ENCODE measurements around the gene RPRD1B. TPM values are rescaled to one million over a fixed set of nuclear protein-coding genes. Genes with fewer than 3 reads are reported as not detected.
"Not testable (repeated sequence)": the region's sequence is repeated elsewhere in the genome, so short reads cannot be mapped to it uniquely, and the experiment has no call there.

The RPRD1B gene
- total RNA-seq, 1 experiment from 2014 or later: 7.2 TPM

DNA sequence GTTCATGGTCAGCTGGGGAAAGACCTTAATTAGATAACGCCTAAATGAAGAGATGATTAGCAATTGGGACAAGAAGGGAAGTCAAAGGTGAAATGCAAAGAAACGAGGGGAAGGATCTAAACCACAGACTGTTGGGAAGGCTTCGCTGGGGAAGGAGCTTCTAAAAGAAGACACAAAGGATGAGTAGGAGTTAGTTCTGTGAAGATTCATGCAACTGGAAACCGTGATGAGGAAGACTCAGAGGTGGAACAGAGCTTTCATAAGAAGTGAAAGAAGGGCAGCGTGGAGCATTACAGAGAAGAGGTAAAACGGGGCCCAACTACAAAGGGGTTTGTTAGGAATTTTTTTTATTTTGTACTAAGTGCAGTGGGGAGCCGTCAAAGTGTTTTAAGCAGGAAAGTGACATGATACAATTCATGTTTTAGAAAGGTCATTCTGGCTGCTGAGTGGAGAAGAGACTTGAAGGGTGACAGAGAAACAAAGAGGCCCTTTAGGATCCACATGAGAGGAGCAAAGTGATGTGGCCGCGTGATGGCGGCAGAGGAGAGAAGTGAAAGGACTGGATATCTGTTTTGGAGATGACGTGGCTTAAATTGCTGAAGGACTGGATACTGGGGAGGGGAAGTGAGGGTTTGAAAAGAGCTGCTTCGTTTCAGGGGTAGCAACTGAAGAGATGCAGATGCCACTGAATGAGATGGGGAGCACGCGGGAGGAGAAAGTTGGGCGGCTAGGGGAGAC lies 33.9 kb upstream of the RPRD1B start:
- in situ Hi-C loops (cut with HindIII; ENCODE audit: low sequenced_read_pairs): loop anchor here (10.0 kb wide), 1 partner anchor 85 kb away; no protein-coding TSS in a partner anchor

DNA sequence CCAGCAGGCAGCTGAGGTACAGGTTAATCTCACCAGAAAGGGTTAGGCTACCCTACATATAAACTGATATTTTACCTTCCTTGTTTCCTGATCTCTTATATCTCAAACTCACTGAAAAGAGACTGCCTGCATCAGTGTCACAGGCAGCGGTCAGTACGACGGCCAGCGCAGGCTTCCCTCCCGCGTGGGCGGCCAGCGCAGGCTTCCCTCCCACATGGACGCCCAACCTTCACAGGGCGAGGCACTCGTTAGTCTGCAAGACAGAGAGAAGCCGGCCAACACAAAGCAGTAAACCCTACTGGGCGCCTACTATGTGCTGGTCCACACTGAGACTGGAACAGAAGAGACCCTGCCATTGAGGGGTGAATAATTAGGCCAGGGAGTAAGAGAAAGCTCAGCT lies 33.3 kb upstream of the RPRD1B start:
- in situ Hi-C loops (cut with HindIII; ENCODE audit: low sequenced_read_pairs): no loop called here
- DNase-seq (ENCODE audit: low spot score): no peak

More for the DNA sequence above, 33.9 kb upstream of the RPRD1B start:
- no peak for DNase-seq (ENCODE audit: low spot score)

DNA sequence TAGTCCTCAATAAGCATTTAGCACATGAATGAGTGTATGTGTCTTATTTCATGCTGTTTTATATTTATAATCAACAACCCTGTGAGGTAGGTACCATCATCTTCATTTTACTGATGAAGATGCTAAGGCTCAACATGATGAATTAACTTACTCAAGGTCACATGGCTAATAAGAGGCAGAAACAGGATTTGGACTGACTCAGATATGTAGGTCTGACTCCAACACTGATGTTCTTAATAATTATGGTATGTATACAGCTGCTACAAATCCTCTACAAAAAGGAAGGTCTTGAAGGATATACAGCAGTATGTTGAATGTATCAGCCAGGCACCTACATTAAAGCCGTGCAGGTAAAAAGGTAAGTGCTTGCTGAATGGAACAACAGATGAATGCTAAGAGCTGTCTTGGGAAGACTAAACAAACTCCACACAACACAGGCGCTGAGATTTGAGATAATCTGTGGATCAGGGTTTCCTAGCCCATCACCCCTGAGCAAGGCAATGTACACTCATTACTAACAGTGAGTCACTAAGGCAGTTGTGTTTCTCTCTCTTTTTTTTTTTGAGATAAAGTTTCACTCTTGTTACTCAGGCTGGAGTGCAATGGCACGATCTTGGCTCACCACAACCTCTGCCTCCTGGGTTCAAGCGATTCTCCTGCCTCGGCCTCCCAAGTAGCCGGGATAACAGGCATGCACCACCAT lies 32.2 kb upstream of the RPRD1B start:
- in situ Hi-C loops (cut with HindIII; ENCODE audit: low sequenced_read_pairs): no loop called here
- no peak for DNase-seq (ENCODE audit: low spot score)

DNA sequence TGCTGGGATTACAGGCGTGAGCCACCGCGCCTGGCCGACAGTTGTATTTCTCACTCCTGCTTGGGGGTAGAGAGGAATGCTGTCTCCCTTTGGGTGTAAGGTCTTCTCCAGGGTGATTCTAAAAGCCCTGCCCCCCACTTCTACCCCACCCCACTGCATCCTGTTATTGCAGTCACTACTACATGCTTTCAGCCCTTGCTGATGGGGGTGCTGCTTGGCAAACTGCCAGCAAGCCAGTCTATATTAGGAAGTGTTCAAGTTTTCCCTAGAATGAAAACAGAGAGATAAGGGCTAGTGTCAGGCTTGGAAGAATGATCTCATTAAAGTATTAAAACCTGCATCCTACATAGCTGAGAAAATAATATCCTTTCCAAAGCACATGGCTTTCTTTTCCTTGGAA lies 31.6 kb upstream of the RPRD1B start:
- in situ Hi-C loops (cut with HindIII; ENCODE audit: low sequenced_read_pairs): no loop called here
- DNase-seq (ENCODE audit: low spot score): no peak

DNA sequence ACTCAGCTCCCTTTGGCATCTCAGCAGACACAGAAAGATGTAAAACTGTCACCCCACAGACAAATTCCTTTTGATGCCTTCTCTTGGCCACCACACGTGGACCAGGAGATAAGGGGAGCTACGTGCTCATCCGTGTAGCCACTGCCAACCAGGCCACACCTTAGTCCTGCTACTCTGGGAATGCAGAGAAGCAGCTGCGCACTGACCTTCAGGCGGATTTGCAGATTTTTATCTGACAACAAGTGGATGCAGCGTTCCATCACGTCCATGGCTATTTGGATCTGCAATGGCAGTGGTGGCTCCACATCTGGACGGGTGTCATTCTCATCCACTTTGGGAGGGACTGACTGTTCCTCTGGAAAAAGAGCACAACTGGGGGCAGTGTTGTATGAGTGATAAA lies 31.1 kb upstream of the RPRD1B start:
- no peak for DNase-seq (ENCODE audit: low spot score)
- in situ Hi-C loops (cut with HindIII; ENCODE audit: low sequenced_read_pairs): no loop called here

DNA sequence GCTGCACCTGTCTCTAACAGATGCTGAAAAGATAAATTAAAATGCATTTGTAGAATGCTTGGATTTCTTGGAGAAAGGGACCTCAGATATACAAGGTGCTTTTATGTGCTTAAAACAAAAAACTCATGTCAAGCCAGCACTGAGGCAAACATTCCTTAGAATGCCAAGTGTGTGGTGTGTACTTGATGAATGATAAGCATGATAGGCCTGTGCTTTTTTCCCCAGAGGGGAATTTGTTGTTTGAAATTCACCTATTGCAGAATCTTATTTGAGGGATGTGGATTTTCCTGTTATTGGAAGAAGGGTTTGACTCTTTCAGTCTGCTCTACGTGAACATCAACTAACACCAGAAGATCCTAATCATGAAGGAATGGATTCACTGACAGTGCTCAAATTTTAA lies 29.1 kb upstream of the RPRD1B start:
- DNase-seq (ENCODE audit: low spot score): no peak
- in situ Hi-C loops (cut with HindIII; ENCODE audit: low sequenced_read_pairs): no loop called here

DNA sequence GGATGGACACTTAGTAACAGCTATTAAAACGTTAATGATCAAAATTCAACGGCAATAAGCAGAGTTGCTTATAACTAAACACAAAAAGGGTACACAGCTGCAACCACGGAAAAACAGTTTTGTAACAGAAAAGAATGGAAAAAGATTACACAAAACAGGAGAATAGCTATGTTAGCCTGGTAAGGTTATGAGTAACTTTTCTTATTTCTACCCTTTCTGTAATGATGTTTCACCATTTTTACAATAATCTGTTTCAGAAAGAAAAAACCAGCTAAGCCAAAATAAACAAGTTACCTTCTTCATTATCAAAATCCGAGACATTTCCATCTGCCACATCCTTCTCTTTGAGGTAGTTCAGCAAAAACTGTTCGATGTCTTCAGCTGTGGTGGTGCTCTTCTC lies 27.6 kb upstream of the RPRD1B start:
- DNase-seq (ENCODE audit: low spot score): no peak
- in situ Hi-C loops (cut with HindIII; ENCODE audit: low sequenced_read_pairs): no loop called here

DNA sequence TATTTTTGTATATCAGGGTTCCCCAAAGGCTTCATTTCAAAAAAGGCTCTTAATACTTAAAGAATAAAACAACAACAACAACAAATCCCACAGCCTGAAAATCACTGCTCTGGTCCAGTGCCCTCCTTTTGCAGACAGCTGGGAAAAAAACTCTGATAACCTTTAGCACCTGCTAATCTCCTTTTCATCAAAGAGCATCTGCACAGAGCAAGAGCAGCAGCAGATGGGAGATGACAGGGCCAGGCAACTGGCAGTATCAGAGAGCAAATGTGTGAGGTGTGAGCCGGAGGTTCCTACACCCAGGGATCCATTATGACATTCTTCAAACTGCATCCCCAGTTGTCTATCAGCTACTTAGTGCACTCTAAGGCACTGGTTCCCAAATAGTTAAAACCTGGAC lies 26.0 kb upstream of the RPRD1B start:
- in situ Hi-C loops (cut with HindIII; ENCODE audit: low sequenced_read_pairs): no loop called here
- no peak for DNase-seq (ENCODE audit: low spot score)

DNA sequence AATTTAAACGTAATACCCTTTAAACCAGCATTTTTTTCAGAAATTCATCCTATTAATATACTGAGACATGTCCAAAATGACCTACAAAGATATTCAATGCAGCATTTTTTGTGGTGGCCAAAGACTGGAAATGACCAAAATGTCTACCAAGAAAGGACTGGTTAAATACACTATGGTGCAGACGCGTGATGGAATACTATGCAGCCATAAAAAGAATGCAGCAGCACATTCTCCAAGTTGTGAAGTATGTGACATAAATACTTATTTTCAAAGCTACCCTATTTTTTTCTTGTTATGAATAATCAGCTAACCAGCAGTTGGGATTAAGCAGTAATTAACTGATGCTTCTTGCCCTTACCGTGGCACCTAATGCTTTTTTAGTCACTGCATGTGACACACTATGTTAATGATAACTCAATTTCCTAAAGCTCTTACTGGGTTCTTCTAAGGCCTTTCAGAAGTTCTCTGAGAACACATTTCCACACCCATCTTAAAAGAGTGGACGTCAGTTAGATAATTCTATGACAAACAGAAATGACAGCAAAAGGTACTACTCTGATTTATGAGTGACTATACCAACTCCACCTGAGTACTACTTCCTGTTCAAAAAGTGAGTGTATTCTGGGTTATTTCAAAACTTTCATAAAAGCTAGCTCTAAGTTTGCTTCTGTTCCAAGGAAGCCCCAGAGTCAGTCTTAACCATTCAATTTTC lies 25.2 kb upstream of the RPRD1B start:
- no peak for DNase-seq (ENCODE audit: low spot score)
- in situ Hi-C loops (cut with HindIII; ENCODE audit: low sequenced_read_pairs): no loop called here

DNA sequence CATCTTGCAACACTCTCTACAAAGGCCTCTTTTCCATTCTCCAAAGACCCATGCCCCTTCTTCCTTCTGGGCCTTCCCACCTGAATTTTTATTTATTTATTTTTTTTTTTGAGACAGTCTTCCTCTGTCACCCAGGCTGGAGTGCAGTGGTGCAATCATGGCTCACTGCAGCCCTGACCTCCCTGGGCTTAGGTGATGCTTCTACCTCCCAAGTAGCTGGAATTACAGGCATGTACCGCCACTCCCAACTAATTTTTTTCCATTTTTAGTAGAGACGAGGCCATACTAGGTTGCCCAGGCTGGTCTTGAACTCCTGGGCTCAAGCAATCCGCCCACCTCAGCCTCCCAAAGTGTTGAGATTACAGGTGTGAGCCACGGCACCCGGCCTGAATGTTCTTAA lies 24.1 kb upstream of the RPRD1B start:
- in situ Hi-C loops (cut with HindIII; ENCODE audit: low sequenced_read_pairs); DNase-seq (ENCODE audit: low spot score): not testable (repeated sequence)

DNA sequence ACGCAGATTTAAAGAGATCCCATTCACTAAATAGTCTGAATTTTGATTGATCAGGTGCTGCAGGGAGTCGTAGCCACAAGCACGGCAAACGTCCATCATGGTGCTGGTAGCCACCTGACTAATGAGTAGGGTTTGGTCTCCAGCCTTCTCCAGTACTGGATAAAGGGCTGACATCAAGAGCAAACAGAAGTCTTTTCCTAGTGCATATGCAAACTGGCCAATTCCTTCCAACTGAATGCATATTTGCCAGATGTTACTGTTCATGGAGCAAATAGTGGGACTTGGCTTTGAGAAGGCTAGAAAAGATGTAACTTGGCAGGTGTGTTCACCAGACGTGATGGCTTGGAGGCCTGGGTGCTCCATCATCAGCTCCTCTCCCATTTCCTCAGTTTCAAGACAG lies 21.9 kb upstream of the RPRD1B start:
- in situ Hi-C loops (cut with HindIII; ENCODE audit: low sequenced_read_pairs): no loop called here

DNA sequence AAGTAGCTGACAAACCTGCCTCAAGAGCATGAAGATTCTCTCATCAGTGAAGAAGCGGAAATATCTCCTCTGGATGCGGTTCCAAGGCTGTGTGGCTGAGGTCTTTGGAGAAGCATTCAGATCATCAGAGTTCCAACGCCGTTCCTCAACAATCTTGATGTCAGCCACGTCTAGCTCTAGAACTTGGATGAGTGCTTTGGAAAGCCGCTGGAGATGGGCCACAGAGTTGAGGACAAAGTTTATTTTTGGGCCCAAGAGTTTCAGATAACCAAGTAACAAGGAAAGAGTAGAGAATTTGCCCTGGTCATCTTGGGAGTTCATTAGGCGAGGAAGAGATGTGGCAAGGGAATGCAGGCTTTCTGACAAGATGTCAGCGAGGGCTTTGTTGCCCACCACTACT lies 21.2 kb upstream of the RPRD1B start:
- in situ Hi-C loops (cut with HindIII; ENCODE audit: low sequenced_read_pairs): no loop called here
- DNase-seq (ENCODE audit: low spot score): no peak

More for the DNA sequence above, 21.9 kb upstream of the RPRD1B start:
- no peak for DNase-seq (ENCODE audit: low spot score)

DNA sequence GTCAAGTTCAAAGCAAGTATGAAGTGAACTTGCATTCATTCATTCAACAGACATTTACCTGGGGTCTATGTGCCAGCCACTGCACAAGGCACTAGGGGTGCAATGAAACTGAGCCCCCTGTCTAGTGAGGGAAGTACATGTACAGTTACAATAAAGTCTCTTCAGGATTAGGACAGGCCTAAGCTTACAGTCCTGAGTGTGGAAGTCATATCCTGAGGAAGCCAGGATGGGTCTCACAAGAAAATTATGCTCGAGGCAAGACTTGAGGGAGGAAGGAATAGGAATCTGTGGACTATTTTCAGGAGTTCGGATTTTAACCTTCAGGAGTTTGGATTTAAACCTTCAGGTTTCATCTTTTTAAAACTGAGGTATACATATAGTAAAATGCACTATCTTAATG lies 19.7 kb upstream of the RPRD1B start:
- in situ Hi-C loops (cut with HindIII; ENCODE audit: low sequenced_read_pairs): no loop called here
- DNase-seq (ENCODE audit: low spot score): no peak

DNA sequence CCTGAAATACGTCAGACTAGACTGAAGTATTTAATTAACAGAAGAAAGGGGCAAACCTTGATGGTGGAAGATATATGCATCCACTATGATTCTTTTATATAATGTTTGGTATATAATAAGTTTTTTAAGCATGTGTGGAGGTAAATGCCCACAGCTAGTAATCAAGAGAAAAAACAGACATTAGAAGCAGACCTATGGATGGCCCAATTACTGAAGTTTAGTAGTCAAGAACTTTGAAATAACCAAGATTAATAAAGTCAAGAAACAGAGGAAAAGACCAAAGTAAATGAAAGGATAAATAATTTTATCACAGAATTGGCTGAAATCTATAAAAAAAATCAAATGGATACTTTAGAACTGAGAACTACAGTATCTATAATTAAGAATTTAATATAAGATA lies 15.6 kb upstream of the RPRD1B start:
- no peak for DNase-seq (ENCODE audit: low spot score)

DNA sequence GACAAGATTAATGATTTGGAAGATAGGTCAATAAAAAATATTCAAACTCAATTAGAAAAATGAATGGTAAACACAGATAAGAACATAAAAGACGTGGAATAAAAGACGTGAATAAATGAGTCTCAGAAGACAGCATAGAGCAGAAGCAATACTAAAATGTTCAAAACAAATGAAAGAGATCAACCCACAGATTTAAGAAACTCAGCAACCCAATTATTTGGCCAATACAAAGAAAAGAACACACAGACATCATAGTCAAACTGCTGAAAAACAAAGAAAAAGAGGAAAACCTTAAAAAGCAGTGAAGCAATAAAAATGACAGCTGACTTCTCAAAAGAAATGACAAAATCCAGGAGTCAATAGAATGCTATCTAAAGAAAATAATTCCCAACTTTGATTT lies 15.2 kb upstream of the RPRD1B start:
- in situ Hi-C loops (cut with HindIII; ENCODE audit: low sequenced_read_pairs): no loop called here
- no peak for DNase-seq (ENCODE audit: low spot score)

More for the DNA sequence above, 15.6 kb upstream of the RPRD1B start:
- in situ Hi-C loops (cut with HindIII; ENCODE audit: low sequenced_read_pairs): no loop called here

DNA sequence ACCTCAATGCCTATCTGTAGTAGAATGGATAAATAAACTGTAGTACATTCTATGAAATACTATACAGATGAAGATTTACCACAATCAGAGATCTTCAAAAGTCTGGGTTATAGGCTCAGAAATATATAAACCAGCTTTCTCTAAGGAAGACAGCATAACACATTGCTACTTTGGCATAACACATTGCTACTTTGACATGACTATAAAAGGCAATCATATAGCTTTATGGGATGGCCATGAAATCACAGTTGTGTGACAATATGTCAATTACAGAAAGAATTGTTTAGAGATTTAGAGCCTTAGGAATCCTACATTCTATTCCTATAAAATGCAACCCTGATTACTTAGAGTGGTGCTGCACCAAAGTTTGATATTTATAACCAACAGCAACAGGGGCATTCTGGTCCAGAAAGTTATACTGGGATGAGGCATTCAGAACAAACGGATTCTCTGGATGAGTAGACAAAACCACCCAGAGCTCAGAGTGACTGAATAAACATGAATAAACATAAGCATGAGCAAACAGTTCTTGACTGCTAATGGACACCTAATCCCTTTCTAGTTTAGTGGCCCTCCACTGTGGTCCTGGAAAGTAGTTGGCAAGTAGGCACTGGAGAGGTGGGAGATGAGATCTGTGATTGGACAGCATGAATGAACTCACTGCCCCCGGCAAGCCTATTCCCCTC lies 12.3 kb upstream of the RPRD1B start:
- no peak for DNase-seq (ENCODE audit: low spot score)

DNA sequence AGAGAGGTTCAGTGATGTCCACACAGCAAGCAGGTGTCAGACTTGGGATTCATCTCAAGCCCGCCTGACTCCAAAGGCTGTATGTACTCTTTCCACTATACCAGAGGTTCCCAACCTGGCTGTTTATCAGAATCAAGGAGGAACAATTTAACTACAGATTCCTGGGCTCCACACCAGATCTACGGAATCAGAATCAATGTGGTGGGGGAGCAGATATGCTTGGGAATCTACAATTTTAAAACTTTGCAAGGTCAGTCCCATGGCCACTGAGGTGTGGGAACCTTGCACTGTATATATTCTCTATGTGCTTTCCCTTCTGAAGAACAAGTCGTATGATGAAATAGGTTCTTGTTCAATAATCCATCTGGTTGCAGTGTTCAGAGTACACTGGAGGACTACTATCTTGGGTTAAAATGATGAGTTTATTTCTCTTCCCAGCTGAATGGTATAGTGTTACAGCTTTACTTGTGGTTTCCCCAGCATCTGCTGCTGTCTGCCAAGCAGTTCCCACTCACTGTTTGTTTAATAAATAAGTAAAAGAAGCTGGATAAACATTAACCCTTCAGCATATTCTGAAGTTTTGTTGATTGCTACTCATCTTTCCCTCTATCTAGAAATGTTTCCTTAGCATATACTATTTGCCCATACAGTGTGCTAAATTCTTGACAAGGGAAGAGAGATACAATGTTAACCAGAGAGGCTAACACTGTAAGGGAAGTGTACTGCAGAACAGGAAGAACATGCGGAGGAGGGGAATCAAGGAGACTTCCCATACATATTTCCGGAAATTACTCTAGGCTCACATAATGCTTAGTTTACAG lies 10.2 kb upstream of the RPRD1B start:
- DNase-seq (ENCODE audit: low spot score): no peak
- in situ Hi-C loops (cut with HindIII; ENCODE audit: low sequenced_read_pairs): no loop called here

More for the DNA sequence above, 12.3 kb upstream of the RPRD1B start:
- in situ Hi-C loops (cut with HindIII; ENCODE audit: low sequenced_read_pairs): no loop called here

DNA sequence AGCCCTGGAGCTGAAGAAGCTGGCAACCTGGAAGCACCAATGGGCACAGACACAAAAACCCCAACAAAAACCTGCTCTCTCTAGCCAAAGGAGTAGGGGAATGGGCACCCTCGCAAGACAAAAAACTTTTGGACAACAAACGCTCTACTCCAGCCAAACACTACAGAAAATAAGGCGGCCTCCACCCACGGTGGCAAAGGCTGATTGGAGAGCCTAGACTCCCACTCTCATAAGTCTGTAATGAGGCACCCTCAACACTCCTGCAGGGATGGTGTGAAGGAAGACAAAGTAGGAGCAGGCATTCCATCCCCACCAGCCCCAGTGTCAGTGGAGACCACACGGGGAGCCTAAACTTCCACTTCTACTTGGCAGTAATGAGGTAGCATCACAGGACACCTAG lies 9.1 kb upstream of the RPRD1B start:
- in situ Hi-C loops (cut with HindIII; ENCODE audit: low sequenced_read_pairs): no loop called here
- DNase-seq (ENCODE audit: low spot score): no peak

DNA sequence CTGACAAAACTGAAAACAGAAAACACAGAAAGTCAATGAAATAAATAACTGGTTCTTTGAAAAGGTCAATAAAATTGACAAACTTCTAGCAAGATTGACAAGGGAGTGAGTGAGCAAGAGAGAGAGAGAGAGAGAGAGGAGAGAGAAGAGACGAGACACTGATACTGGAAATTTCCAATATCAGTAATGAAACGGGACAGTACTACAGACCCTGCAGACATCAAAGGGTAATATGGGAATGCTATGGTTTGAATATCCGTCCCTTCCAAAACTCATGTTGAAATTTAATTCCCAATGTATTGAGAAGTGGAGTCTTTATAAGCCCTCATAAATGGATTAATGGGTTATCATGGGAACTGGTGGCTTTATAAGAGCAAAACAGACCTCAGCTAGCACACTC lies 4.1 kb upstream of the RPRD1B start:
- no peak for DNase-seq (ENCODE audit: low spot score)
- in situ Hi-C loops (cut with HindIII; ENCODE audit: low sequenced_read_pairs): no loop called here
